HUES6 (cell line): Measurements from ENCODE around the gene SLC16A7.

Experiments
- H3K27ac ChIP-seq: 2 replicates; pipeline ENCODE4 v1.7.0; 2013; ENCODE audit warnings: low read depth, mild to moderate bottlenecking, low read length, inconsistent platforms
- H3K27me3 ChIP-seq: 2 replicates; pipeline ENCODE4 v1.6.1; 2013; ENCODE audit warnings: low read length; ENCODE audit not compliant: control insufficient read depth, insufficient read depth
- H3K36me3 ChIP-seq: 2 replicates; pipeline ENCODE4 v1.6.1; 2013; ENCODE audit warnings: low read length; ENCODE audit not compliant: control insufficient read depth, insufficient read depth
- H3K4me1 ChIP-seq: 2 replicates; pipeline ENCODE4 v1.6.1; 2013; ENCODE audit warnings: low read length; ENCODE audit not compliant: control insufficient read depth, insufficient read depth
- H3K4me3 ChIP-seq: 2 replicates; pipeline ENCODE4 v1.5.1; 2013; ENCODE audit warnings: low read depth, low read length
- H3K9ac ChIP-seq: one replicate; pipeline ENCODE4 v1.6.1; 2013; ENCODE audit warnings: mild to moderate bottlenecking, low read length
- H3K9me3 ChIP-seq: 2 replicates; pipeline ENCODE4 v1.6.1; 2013; ENCODE audit warnings: low read depth, low read length; ENCODE audit not compliant: control insufficient read depth, insufficient read depth

The SLC16A7 gene

DNA sequence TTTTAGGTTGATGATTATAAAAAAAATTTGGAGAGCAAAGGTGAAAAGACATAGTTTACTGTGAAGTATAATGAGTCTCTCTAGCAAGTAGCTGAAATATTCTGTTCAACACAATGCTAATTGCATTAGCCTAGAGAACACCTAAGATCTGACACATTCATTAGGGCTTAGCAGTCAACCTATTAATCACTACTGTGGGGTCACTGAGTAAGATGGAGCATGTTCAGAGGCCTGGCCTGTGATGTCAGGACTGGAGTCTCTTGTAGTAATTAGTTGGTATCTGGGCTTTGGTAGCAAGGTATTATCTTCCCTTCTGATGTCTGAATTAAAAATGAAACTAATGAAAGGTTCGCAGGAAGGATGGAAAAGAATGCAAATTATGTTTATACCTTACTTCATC is 112.7 kb downstream of the SLC16A7 start:
- no peak overlapping the region for H3K4me3 ChIP-seq
- no peak overlapping the region for H3K27ac ChIP-seq
- no peaks in the 10 kb centered on the region for H3K27me3 ChIP-seq
- no peaks in the 10 kb centered on the region for H3K9me3 ChIP-seq
- H3K4me1 ChIP-seq, result no peaks in the 10 kb centered on the region
- no peak overlapping the region for H3K9ac ChIP-seq
- H3K36me3 ChIP-seq, result no peaks in the 10 kb centered on the region

DNA sequence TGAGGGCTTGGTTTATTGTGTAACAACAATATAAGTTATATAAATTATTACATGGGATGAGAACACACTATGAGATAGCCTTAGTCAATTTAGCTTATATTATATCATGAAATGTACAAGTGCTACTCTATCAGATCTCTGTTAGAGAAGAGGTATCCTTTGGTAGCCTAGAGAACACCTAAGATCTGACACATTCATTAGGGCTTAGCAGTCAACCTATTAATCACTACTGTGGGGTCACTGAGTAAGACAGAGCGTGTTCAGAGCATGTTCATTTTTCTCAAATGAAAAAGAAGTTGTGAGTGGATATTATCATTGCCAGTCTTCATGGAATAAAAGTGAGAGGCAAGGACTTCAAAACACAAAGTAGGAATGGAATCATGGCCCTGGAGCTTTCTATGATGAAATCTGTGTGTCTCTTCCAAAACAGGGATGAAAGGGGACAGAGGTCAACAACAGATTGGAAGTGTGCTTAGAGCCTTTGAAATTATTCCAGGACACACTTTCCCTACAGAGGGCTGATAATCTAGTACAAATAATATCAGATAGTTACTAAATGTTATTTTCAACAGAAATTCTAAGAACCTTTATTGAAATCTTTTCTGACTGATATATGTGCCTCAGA is 114.3 kb downstream of the SLC16A7 start:
- H3K9ac ChIP-seq, result no peak overlapping the region
- H3K4me3 ChIP-seq, result no peak overlapping the region
- H3K27me3 ChIP-seq, result no peaks in the 10 kb centered on the region
- no peaks in the 10 kb centered on the region for H3K4me1 ChIP-seq
- H3K36me3 ChIP-seq, result no peaks in the 10 kb centered on the region
- no peak overlapping the region for H3K27ac ChIP-seq
- H3K9me3 ChIP-seq, result no peaks in the 10 kb centered on the region

DNA sequence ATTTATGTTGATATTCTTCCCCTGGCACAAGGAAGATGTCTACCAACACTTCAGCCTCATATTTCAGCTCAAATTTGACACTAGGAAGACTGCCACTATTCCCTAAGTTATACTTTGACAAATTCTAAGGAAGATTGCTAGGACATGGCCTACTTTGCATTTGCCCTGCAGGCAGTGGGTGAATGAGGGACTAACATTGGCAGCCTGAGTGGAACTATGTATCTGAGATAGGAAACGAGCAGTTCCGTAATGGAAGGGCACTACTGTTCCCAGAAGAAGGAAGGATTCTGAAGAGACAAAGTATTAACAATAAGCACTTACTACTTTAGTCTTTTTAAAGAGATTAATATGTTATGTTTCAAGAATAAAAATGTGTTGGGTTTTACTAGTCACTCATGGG is 115.1 kb downstream of the SLC16A7 start:
- Histone ChIP-seq H3K36me3 (no peaks in the 10 kb centered on the region), H3K9ac (no peak overlapping the region), H3K27ac (no peak overlapping the region), H3K27me3 (no peaks in the 10 kb centered on the region), H3K4me1 (no peaks in the 10 kb centered on the region), H3K9me3 (no peaks in the 10 kb centered on the region), H3K4me3 (no peak overlapping the region)

- H3K4me3 ChIP-seq, result no peak overlapping the region
- H3K36me3 ChIP-seq, result no peaks in the 10 kb centered on the region
- H3K9me3 ChIP-seq, result no peaks in the 10 kb centered on the region
- no peaks in the 10 kb centered on the region for H3K27me3 ChIP-seq
- H3K4me1 ChIP-seq, result no peaks in the 10 kb centered on the region
- H3K9ac ChIP-seq, result no peak overlapping the region
- no peak overlapping the region for H3K27ac ChIP-seq
These were observed 119.6 kb downstream of the SLC16A7 start for GRCh38 chr12:59715434-59715833.

DNA sequence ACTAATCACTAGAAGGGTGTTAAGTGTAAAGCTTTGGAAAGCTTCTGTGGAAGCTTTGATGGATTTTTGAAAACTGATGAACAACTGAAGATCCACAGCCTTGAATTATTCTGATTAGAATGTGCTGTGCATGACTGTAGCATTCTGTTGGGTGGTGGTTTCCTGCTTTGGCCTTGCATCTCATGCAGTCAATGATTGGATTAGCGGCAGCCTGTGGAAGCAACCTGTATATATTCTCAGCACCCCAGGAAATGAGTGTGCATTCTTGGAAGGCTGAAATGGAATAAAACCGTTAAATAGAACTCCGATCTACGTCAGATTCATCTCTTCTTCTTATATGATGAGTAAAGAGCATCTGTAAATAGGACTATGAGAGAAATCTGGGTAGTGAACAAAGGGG is 120.2 kb downstream of the SLC16A7 start:
- Histone ChIP-seq H3K9ac (no peak overlapping the region), H3K36me3 (no peaks in the 10 kb centered on the region), H3K27ac (no peak overlapping the region), H3K9me3 (no peaks in the 10 kb centered on the region), H3K4me3 (no peak overlapping the region), H3K4me1 (no peaks in the 10 kb centered on the region), H3K27me3 (no peaks in the 10 kb centered on the region)

GRCh38 chr12:59717436-59717835 is 121.6 kb downstream of the SLC16A7 start:
- H3K9ac ChIP-seq, result no peak overlapping the region
- no peak overlapping the region for H3K27ac ChIP-seq
- no peaks in the 10 kb centered on the region for H3K4me1 ChIP-seq
- no peak overlapping the region for H3K4me3 ChIP-seq
- H3K36me3 ChIP-seq, result no peaks in the 10 kb centered on the region
- H3K27me3 ChIP-seq, result no peaks in the 10 kb centered on the region
- H3K9me3 ChIP-seq, result no peaks in the 10 kb centered on the region

DNA sequence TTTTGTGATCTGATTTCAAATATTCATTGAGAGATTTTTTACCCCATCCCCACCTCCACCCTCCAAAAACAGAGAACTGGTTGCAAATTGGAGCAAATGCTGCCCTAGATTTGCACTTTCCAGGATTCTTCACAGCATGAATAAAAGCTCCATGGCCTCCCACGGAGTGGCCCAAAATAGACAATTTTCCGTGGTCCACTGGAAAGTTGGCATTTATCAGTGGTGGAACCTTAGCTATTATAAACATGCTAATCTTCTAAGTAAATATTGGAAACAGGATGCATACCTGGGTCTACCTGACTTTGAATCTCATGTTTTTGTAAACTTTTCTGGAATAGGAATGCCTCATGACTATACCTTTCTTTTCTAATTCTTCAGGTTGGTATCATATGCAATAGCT is 123.9 kb downstream of the SLC16A7 start:
- Histone ChIP-seq H3K36me3 (no peaks in the 10 kb centered on the region), H3K4me1 (no peaks in the 10 kb centered on the region), H3K9me3 (no peaks in the 10 kb centered on the region)

DNA sequence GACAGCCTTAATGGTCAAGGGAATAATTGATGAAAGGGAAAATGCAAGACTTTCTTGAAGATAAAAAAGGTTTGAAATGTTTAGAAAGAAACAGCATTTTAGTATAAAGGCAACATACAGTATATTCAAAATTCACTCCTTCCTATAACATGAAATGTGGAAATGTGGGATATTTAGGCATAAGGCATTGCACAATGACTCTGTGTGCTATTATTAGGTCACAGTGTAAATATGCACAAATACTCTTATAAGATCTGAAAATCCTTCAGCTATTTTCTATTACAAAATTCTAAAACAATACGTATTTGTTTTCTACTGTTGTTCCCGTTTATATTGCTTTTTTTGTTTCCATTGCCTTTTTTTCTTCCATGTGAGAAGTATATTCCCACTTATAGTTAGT is 127.7 kb downstream of the SLC16A7 start:
- H3K27ac ChIP-seq, result no peak overlapping the region
- no peaks in the 10 kb centered on the region for H3K27me3 ChIP-seq

More for the DNA sequence above, 123.9 kb downstream of the SLC16A7 start:
- Histone ChIP-seq H3K4me3 (no peak overlapping the region), H3K27me3 (no peaks in the 10 kb centered on the region), H3K9ac (no peak overlapping the region), H3K27ac (no peak overlapping the region)

DNA sequence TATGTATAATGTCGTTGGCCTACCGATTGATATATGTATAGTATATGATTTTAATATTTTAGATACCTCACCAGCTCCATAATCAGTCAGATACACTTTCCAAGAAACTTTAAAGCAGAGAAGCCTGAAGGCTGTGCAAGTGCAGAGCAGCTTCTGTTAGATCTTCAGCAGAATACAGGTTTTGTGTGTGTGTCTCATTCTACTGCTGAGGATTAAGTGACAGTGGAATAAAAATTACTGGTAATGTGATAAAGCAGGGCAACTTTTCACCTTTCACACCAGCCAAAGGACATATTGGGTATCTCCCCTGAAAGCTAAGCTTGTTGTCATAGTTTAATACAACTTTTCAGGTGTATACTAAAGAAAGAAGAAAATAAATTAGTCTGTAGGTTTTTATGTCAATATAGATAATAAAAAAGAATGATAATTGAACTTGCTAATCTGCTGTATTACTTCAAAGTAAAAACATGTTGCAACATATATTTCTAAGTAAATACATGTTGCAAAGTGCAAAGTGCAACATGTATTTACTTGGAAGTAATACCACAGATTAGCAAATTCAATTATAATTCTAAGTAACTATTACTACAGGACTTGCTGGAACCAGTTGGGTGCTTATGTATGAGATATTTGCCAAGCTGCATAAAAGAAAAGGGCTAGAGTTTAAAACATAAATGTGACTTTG is 128.3 kb downstream of the SLC16A7 start:
- H3K4me3 ChIP-seq, result no peak overlapping the region
- H3K27me3 ChIP-seq, result no peaks in the 10 kb centered on the region
- H3K36me3 ChIP-seq, result no peaks in the 10 kb centered on the region
- H3K9me3 ChIP-seq, result no peaks in the 10 kb centered on the region
- no peak overlapping the region for H3K27ac ChIP-seq
- no peak overlapping the region for H3K9ac ChIP-seq
- no peaks in the 10 kb centered on the region for H3K4me1 ChIP-seq

More for the DNA sequence above, 127.7 kb downstream of the SLC16A7 start:
- Histone ChIP-seq H3K36me3 (no peaks in the 10 kb centered on the region), H3K9ac (no peak overlapping the region), H3K4me3 (no peak overlapping the region), H3K4me1 (no peaks in the 10 kb centered on the region), H3K9me3 (no peaks in the 10 kb centered on the region)

DNA sequence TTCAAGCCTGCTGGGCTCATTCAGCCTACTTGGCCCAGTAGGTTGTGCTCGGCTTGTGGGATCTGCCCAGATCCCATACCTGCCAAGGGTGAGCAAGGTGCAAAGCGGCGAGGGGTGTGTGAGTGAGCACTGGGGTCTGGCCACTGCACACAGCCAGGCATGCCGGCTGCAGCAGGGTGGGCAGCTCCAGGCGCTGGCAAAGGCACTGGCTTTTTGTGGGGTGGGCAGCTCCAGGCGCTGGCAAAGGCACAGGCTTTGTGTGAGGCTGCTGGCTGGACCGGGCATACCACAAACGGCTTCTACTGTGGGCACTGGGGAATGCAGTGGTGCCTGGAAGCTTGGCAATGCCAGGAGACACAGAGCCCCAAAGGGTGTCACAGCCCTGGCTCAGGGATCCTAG is 137.4 kb downstream of the SLC16A7 start:
- Histone ChIP-seq H3K9ac (no peak overlapping the region), H3K27me3 (no peaks in the 10 kb centered on the region), H3K27ac (no peak overlapping the region), H3K36me3 (no peaks in the 10 kb centered on the region), H3K9me3 (no peaks in the 10 kb centered on the region), H3K4me3 (no peak overlapping the region), H3K4me1 (peaks cover 8% of the 10 kb centered on the region; the same call in 1 of the 2 replicates)

DNA sequence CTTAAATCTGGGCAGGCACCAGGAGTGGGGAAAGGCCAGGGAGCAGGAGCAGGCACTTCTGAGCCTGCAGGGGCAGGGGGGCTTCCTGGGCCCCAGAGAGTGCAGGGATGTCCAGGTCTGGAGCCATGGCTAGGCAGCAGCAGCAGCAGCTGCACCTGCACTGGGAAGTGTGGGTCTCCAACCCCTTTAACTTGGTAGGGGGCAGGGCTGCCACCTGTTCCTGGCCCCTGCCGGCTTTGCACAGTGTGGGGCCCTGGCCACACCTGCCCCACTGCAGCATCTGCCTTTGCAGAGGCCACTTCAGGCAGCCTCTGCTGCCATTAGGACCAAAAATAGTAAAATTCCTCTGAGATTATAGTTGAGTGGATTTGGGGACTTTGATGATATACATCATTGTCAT is 138.5 kb downstream of the SLC16A7 start:
- Histone ChIP-seq H3K4me3 (no peak overlapping the region), H3K27ac (no peak overlapping the region), H3K4me1 (peaks cover 8% of the 10 kb centered on the region; the same call in 1 of the 2 replicates), H3K9ac (no peak overlapping the region), H3K36me3 (no peaks in the 10 kb centered on the region), H3K27me3 (no peaks in the 10 kb centered on the region), H3K9me3 (no peaks in the 10 kb centered on the region)
